ENCODE results near the gene TRIO. TPM values are rescaled to one million over a fixed set of nuclear protein-coding genes. Genes with fewer than 3 reads are reported as not detected.

The TRIO gene
- polyA plus RNA-seq, 3 donors, result 83.4 to 102 (median 96.1) TPM

- DNase-seq (ENCODE audit: low read depth in 3 of 3, low spot score in 2 of 3), result no peak
Observed at GRCh38 chr5:14439087-14439871, 296.1 kb downstream of the TRIO start.

- no peak for DNase-seq (ENCODE audit: low read depth in 3 of 3, low spot score in 2 of 3)
Observed at GRCh38 chr5:14440223-14440581, 297.1 kb downstream of the TRIO start.

GRCh38 chr5:14440582-14441431 lies 297.7 kb downstream of the TRIO start:
- peak in 1 of 3 donors; percentile 79 for DNase-seq (ENCODE audit: low read depth in 3 of 3, low spot score in 2 of 3)

- DNase-seq (ENCODE audit: low read depth in 3 of 3, low spot score in 2 of 3), result no peak
Observed at GRCh38 chr5:14441641-14442040, 298.5 kb downstream of the TRIO start.

GRCh38 chr5:14442536-14442935 lies 299.4 kb downstream of the TRIO start:
- DNase-seq (ENCODE audit: low read depth in 3 of 3, low spot score in 2 of 3), result no peak

- DNase-seq (ENCODE audit: low read depth in 3 of 3, low spot score in 2 of 3), result no peak
Observed at GRCh38 chr5:14443671-14444093, 300.5 kb downstream of the TRIO start.

GRCh38 chr5:14444161-14444560 lies 301.0 kb downstream of the TRIO start:
- no peak for DNase-seq (ENCODE audit: low read depth in 3 of 3, low spot score in 2 of 3)

- no peak for DNase-seq (ENCODE audit: low read depth in 3 of 3, low spot score in 2 of 3)
Observed at GRCh38 chr5:14445013-14445412, 301.9 kb downstream of the TRIO start.

GRCh38 chr5:14445576-14446290 lies 302.6 kb downstream of the TRIO start:
- DNase-seq (ENCODE audit: low read depth in 3 of 3, low spot score in 2 of 3), result no peak

GRCh38 chr5:14447958-14448911 lies 305.1 kb downstream of the TRIO start:
- DNase-seq (ENCODE audit: low read depth in 3 of 3, low spot score in 2 of 3), result no peak

- DNase-seq (ENCODE audit: low read depth in 3 of 3, low spot score in 2 of 3), result no peak
Observed at GRCh38 chr5:14449052-14449661, 306.0 kb downstream of the TRIO start.

GRCh38 chr5:14450018-14450524 lies 306.9 kb downstream of the TRIO start:
- no peak for DNase-seq (ENCODE audit: low read depth in 3 of 3, low spot score in 2 of 3)

GRCh38 chr5:14450742-14451141 lies 307.6 kb downstream of the TRIO start:
- DNase-seq (ENCODE audit: low read depth in 3 of 3, low spot score in 2 of 3), result no peak

- DNase-seq (ENCODE audit: low read depth in 3 of 3, low spot score in 2 of 3), result no peak
Observed at GRCh38 chr5:14451871-14452270, 308.7 kb downstream of the TRIO start.

GRCh38 chr5:14452685-14453454 lies 309.7 kb downstream of the TRIO start:
- DNase-seq (ENCODE audit: low read depth in 3 of 3, low spot score in 2 of 3), result no peak

- DNase-seq (ENCODE audit: low read depth in 3 of 3, low spot score in 2 of 3), result no peak
Observed at GRCh38 chr5:14453481-14453880, 310.3 kb downstream of the TRIO start.

- DNase-seq (ENCODE audit: low read depth in 3 of 3, low spot score in 2 of 3), result no peak
Observed at GRCh38 chr5:14455814-14456321, 312.7 kb downstream of the TRIO start.

- DNase-seq (ENCODE audit: low read depth in 3 of 3, low spot score in 2 of 3), result no peak
Observed at GRCh38 chr5:14457476-14457875, 314.3 kb downstream of the TRIO start.

GRCh38 chr5:14458414-14458813 lies 315.3 kb downstream of the TRIO start:
- no peak for DNase-seq (ENCODE audit: low read depth in 3 of 3, low spot score in 2 of 3)
